H1 (cell line): ENCODE measurements around the gene RCHY1. TPM values are rescaled to one million over a fixed set of nuclear protein-coding genes. Genes with fewer than 3 reads are reported as not detected.

Experiments
- CTCF ChIA-PET: fragments of 300-600 bp; sonication (Branson Sonifier 250); formaldehyde crosslinking; loops from one replicate; lab custom pipeline; 2021; ENCODE audit not compliant: partially characterized antibody; lab: Charles Lee
- POLR2A ChIA-PET: fragments of 300-600 bp; sonication (Branson Sonifier 250); formaldehyde crosslinking; loops from one replicate; lab custom pipeline; 2021; ENCODE audit warnings: inconsistent platforms; ENCODE audit not compliant: partially characterized antibody; lab: Charles Lee
- DNase-seq, 2 experiments: peaks; one replicate each; pipeline versions ENCODE4 v3.0.0 to v3.0.0-alpha.2; 2010 to 2022; ENCODE audit warnings: low spot score in 2 of 2, low read depth in 1 of 2, mixed read lengths in 1 of 2
- FAIRE-seq: peaks from 2 replicates; lab custom pipeline; 2011; peaks lifted over from hg19 to GRCh38; lab: Jason Lieb, UNC
- H2AFZ ChIP-seq: 2 replicates; pipeline ENCODE4 v1.8.1; 2012; ENCODE audit warnings: low read length, inconsistent platforms
- H2AK5ac ChIP-seq: 2 replicates; pipeline ENCODE4 v1.6.1; 2013; ENCODE audit warnings: low read depth, low read length
- H2BK120ac ChIP-seq: replicated peaks from 2 replicates; pipeline ENCODE3; 2013; ENCODE audit warnings: low read depth, low read length, inconsistent platforms
- H2BK12ac ChIP-seq: 2 replicates; pipeline ENCODE4 v1.6.1; 2013; ENCODE audit warnings: low read depth, low read length
- H2BK15ac ChIP-seq: 2 replicates; pipeline ENCODE4 v1.6.1; 2013; ENCODE audit warnings: low read length
- H2BK20ac ChIP-seq: 2 replicates; pipeline ENCODE4 v1.6.1; 2013; ENCODE audit warnings: low read length
- H2BK5ac ChIP-seq: 2 replicates; pipeline ENCODE4 v1.6.1; 2013; ENCODE audit warnings: low read depth, low read length
- H3K14ac ChIP-seq: 2 replicates; pipeline ENCODE4 v1.6.1; 2013; ENCODE audit warnings: inconsistent platforms; ENCODE audit not compliant: insufficient read length
- H3K18ac ChIP-seq: 2 replicates; pipeline ENCODE4 v1.6.1; 2013; ENCODE audit warnings: low read length; ENCODE audit errors: extremely low read depth
- H3K23ac ChIP-seq: 2 replicates; pipeline ENCODE4 v1.6.1; 2013; ENCODE audit warnings: inconsistent platforms; ENCODE audit not compliant: insufficient read length
- H3K23me2 ChIP-seq: 2 replicates; pipeline ENCODE4 v1.6.1; 2013; ENCODE audit warnings: low read depth, low read length
- H3K27ac ChIP-seq: 2 replicates; pipeline ENCODE4 v1.6.1; 2011; ENCODE audit warnings: low read depth, low read length, inconsistent platforms
- H3K27me3 ChIP-seq, 4 experiments: replicated peaks in 1 of 4; 1 replicate in 1 of 4; 2 replicates in 3 of 4; pipeline versions ENCODE4 v1.6.1 to v1.8.1; 2011 to 2013; ENCODE audit warnings: low read length in 3 of 4, mild to moderate bottlenecking in 3 of 4, inconsistent platforms in 2 of 4, mixed read lengths in 2 of 4, moderate library complexity in 1 of 4; ENCODE audit not compliant: control insufficient read depth in 3 of 4, insufficient read depth in 3 of 4; ENCODE audit errors: extremely low read depth in 1 of 4
- H3K36me3 ChIP-seq, 4 experiments: 2 replicates each; pipeline versions ENCODE4 v1.6.1 to v1.8.1; 2011 to 2013; ENCODE audit warnings: mild to moderate bottlenecking in 4 of 4, low read length in 3 of 4, moderate library complexity in 2 of 4, control low read depth in 1 of 4, inconsistent platforms in 1 of 4; ENCODE audit not compliant: insufficient read depth in 4 of 4, control insufficient read depth in 2 of 4
- H3K4ac ChIP-seq: replicated peaks from 2 replicates; pipeline ENCODE3; 2013; ENCODE audit warnings: low read length, low read depth, mixed read lengths, inconsistent platforms; ENCODE audit not compliant: insufficient read length
- H3K4me1 ChIP-seq, 4 experiments: replicated peaks in 1 of 4; 1 replicate in 1 of 4; 2 replicates in 3 of 4; pipeline versions ENCODE4 v1.6.1 to v1.8.1; 2011 to 2013; ENCODE audit warnings: low read length in 3 of 4, inconsistent platforms in 2 of 4, mixed read lengths in 1 of 4; ENCODE audit not compliant: insufficient read depth in 4 of 4, control insufficient read depth in 3 of 4
- H3K4me2 ChIP-seq, 2 experiments: 2 replicates each; pipeline versions ENCODE4 v1.6.1 to v1.8.1; 2011 to 2013; ENCODE audit warnings: low read depth in 2 of 2, low read length in 2 of 2, control low read depth in 1 of 2, inconsistent platforms in 1 of 2, mild to moderate bottlenecking in 1 of 2; ENCODE audit not compliant: insufficient read depth in 1 of 2
- H3K4me3 ChIP-seq, 4 experiments: fragments of 200-600, 300-600 bp in 1 of 4; sonication (generic), shearing (Covaris generic), sonication (Bioruptor Twin) in 1 of 4; 2 replicates each; pipeline versions ENCODE4 v1.5.1 to v1.8.1; 2011 to 2016; ENCODE audit warnings: low read length in 4 of 4, low read depth in 3 of 4, control low read depth in 2 of 4, inconsistent platforms in 2 of 4, mild to moderate bottlenecking in 2 of 4, mixed read lengths in 1 of 4, moderate library complexity in 1 of 4; ENCODE audit not compliant: insufficient read depth in 2 of 4; ENCODE audit errors: extremely low read depth in 1 of 4
- H3K56ac ChIP-seq: replicated peaks from 2 replicates; pipeline ENCODE3; 2013; ENCODE audit warnings: low read depth, mild to moderate bottlenecking, mixed read lengths, low read length, inconsistent platforms; ENCODE audit not compliant: insufficient read length
- H3K79me1 ChIP-seq: 2 replicates; pipeline ENCODE4 v1.6.1; 2013; ENCODE audit warnings: low read depth, low read length, control low read depth
- H3K79me2 ChIP-seq, 2 experiments: 2 replicates each; pipeline versions ENCODE4 v1.6.1 to v1.8.1; 2012 to 2013; ENCODE audit warnings: low read length in 2 of 2, mild to moderate bottlenecking in 2 of 2, inconsistent platforms in 1 of 2; ENCODE audit not compliant: insufficient read depth in 2 of 2, control insufficient read depth in 1 of 2
- H3K9ac ChIP-seq, 4 experiments: replicated peaks in 1 of 4; 1 replicate in 1 of 4; 2 replicates in 3 of 4; pipeline versions ENCODE4 v1.6.1 to v1.8.1; 2011 to 2013; ENCODE audit warnings: low read depth in 3 of 4, low read length in 3 of 4, control low read depth in 2 of 4, mild to moderate bottlenecking in 2 of 4, moderate library complexity in 2 of 4, inconsistent platforms in 1 of 4; ENCODE audit errors: extremely low read depth in 1 of 4
- H3K9me3 ChIP-seq, 2 experiments: 2 replicates each; pipeline versions ENCODE4 v1.6.1 to v1.8.1; 2012 to 2013; ENCODE audit warnings: mild to moderate bottlenecking in 2 of 2, moderate library complexity in 2 of 2, control low read depth in 1 of 2, inconsistent platforms in 1 of 2, low read depth in 1 of 2, low read length in 1 of 2, mixed read lengths in 1 of 2; ENCODE audit not compliant: insufficient read depth in 2 of 2
- H4K20me1 ChIP-seq, 2 experiments: replicated peaks in 1 of 2; 2 replicates each; pipeline versions ENCODE3 to v1.8.1; 2011 to 2013; ENCODE audit warnings: inconsistent platforms in 2 of 2, low read length in 2 of 2, mild to moderate bottlenecking in 1 of 2; ENCODE audit not compliant: insufficient read depth in 2 of 2, control insufficient read depth in 1 of 2
- H4K5ac ChIP-seq: 2 replicates; pipeline ENCODE4 v1.6.1; 2013; ENCODE audit warnings: low read length, low read depth, mixed read lengths, inconsistent platforms; ENCODE audit not compliant: insufficient read length
- H4K8ac ChIP-seq: 2 replicates; pipeline ENCODE4 v1.8.0; 2013; ENCODE audit warnings: mild to moderate bottlenecking, moderate library complexity, low read length, inconsistent platforms; ENCODE audit not compliant: insufficient read depth; ENCODE audit errors: extremely low read depth
- H4K91ac ChIP-seq: replicated peaks from 2 replicates; pipeline ENCODE3; 2013; ENCODE audit warnings: low read length, mixed read lengths, inconsistent platforms; ENCODE audit not compliant: insufficient read length
- ASH2L ChIP-seq: fragments of 200-600, 300-600 bp; sonication (generic); IDR thresholded peaks from one replicate; pipeline ENCODE4 v1.7.1; 2017; ENCODE audit warnings: low read length
- CBX8 ChIP-seq: fragments of 300-800, 300-1000 bp; sonication (generic); IDR thresholded peaks from 2 replicates; pipeline ENCODE4 v1.7.1; 2016; ENCODE audit warnings: low read depth, low read length, borderline replicate concordance
- CHD1 ChIP-seq: IDR thresholded peaks from 2 replicates; pipeline ENCODE4 v1.6.1; 2012; ENCODE audit warnings: low read depth, low read length, improper control_type of control experiment
- EP300 ChIP-seq, 2 experiments: IDR thresholded peaks; 1 replicate in 1 of 2; 2 replicates in 1 of 2; pipeline ENCODE4 v1.6.1; 2011 to 2012; ENCODE audit warnings: low read depth in 2 of 2, low read length in 2 of 2, mild to moderate bottlenecking in 2 of 2, borderline replicate concordance in 1 of 2, inconsistent platforms in 1 of 2, moderate library complexity in 1 of 2
- FOSL1 ChIP-seq: IDR thresholded peaks from 2 replicates; pipeline ENCODE4 v1.6.1; 2011; ENCODE audit warnings: mild to moderate bottlenecking, low read depth, low read length, moderate library complexity; ENCODE audit not compliant: insufficient read depth
- HDAC2 ChIP-seq, 2 experiments: fragments of 300-600 bp in 1 of 2; sonication (generic) in 1 of 2; IDR thresholded peaks; 2 replicates each; pipeline ENCODE4 v1.6.1; 2011 to 2012; ENCODE audit warnings: low read depth in 2 of 2, low read length in 2 of 2, mild to moderate bottlenecking in 2 of 2, moderate library complexity in 2 of 2, borderline replicate concordance in 1 of 2, inconsistent platforms in 1 of 2
- HDAC6 ChIP-seq: IDR thresholded peaks from one replicate; pipeline ENCODE4 v1.7.1; 2012; ENCODE audit warnings: low read depth, mild to moderate bottlenecking, inconsistent platforms, low read length, moderate library complexity
- MAX ChIP-seq: IDR thresholded peaks from 2 replicates; pipeline ENCODE4 v1.6.1; 2012; ENCODE audit warnings: inconsistent platforms
- NANOG ChIP-seq: IDR thresholded peaks from 2 replicates; pipeline ENCODE4 v1.6.1; 2011; ENCODE audit warnings: low read length, low read depth, mild to moderate bottlenecking, inconsistent platforms; ENCODE audit not compliant: insufficient read depth, poor library complexity, severe bottlenecking
- POLR2A ChIP-seq, 2 experiments: IDR thresholded peaks; 1 replicate in 1 of 2; 2 replicates in 1 of 2; pipeline ENCODE4 v1.6.1; 2011; ENCODE audit warnings: low read depth in 2 of 2, low read length in 2 of 2, mild to moderate bottlenecking in 2 of 2; ENCODE audit errors: control extremely low read depth in 1 of 2
- RAD21 ChIP-seq, 2 experiments: IDR thresholded peaks in 1 of 2; conservative IDR thresholded peaks in 1 of 2; 2 replicates each; pipeline ENCODE4 v1.6.1; 2011; ENCODE audit warnings: low read depth in 2 of 2, low read length in 2 of 2, improper control_type of control experiment in 1 of 2, inconsistent platforms in 1 of 2, mild to moderate bottlenecking in 1 of 2, moderate library complexity in 1 of 2
- SAP30 ChIP-seq: fragments of 300-600 bp; sonication (generic); IDR thresholded peaks from 2 replicates; pipeline ENCODE4 v1.7.1; 2012; ENCODE audit warnings: low read length, moderate library complexity, mild to moderate bottlenecking, inconsistent platforms; ENCODE audit not compliant: insufficient read depth, insufficient replicate concordance
- SUZ12 ChIP-seq: fragments of 200-600 bp; sonication (generic); IDR thresholded peaks from 2 replicates; pipeline ENCODE4 v1.6.1; 2012; ENCODE audit warnings: mild to moderate bottlenecking, inconsistent platforms, low read length, moderate library complexity, mixed read lengths
- WGBS, 2 experiments: shearing (Covaris generic) in 1 of 2; methylation state at CpG; one replicate each; pipeline versions ENCODE4 v1.1.6 to v1.1.7; 2013 to 2015; ENCODE audit warnings: low lambda C conversion rate in 2 of 2, mixed read lengths in 2 of 2, inconsistent platforms in 1 of 2, low coverage in 1 of 2, missing lambda C conversion rate in 1 of 2; ENCODE audit not compliant: insufficient replicate concordance in 2 of 2, insufficient coverage in 1 of 2, insufficient read length in 1 of 2; ENCODE audit errors: extremely low coverage in 1 of 2, missing lambda C conversion rate in 1 of 2; 5-methylcytosine and 5-hydroxymethylcytosine counted together
- polyA plus RNA-seq, 7 experiments: library from polyadenylated mRNA; depleted of rRNA in 3 of 7; stranded (reverse) in 5 of 7; unstranded in 2 of 7; fragments of >200 nt in 5 of 7; fragments of 200-250 nt in 2 of 7; gene quantifications; 1 replicate in 5 of 7; 2 replicates in 1 of 7; 4 replicates in 1 of 7; pipeline versions ENCODE4 v1.2.1 to v1.2.3, GENCODE V29; 2011 to 2013; ENCODE audit warnings: missing spikeins in 2 of 7, mixed read lengths in 2 of 7
- total RNA-seq: library from RNA; stranded (reverse); fragmentation: NEBNext Ultra II Directional; extraction: Animal tissue kit (Norgen Biotek cat#: 25700); gene quantifications from 2 replicates; pipeline ENCODE4 v1.2.1, GENCODE V29; 2021

Gene RCHY1
- total and polyA plus RNA-seq, 2 of the 8 experiments (the other 6 are each of a cell fraction or from before 2014, with no cell fraction given): 30.3 to 44.0 TPM

GRCh38 chr4:75496406-75496805 lies 17.8 kb downstream of the RCHY1 start:
- Histone ChIP-seq H2BK20ac (no peak overlapping the region), H3K36me3 (peaks cover 0 to 28% (median 7%) of the 10 kb centered on the region in 4 experiments; a peak in 4 of 8 replicates), H3K4ac (no peak overlapping the region), H3K27ac (no peak overlapping the region), H4K8ac (no peak overlapping the region), H3K27me3 (no peaks in the 10 kb centered on the region), H4K91ac (no peak overlapping the region), H3K23ac (no peak overlapping the region), H3K4me2 (no peak overlapping the region), H3K79me1 (no peaks in the 10 kb centered on the region), H2AK5ac (no peak overlapping the region), H4K5ac (no peak overlapping the region), H3K4me1 (no peaks in the 10 kb centered on the region), H3K79me2 (peaks cover 0 to 23% of the 10 kb centered on the region in 2 experiments; a peak in 2 of 4 replicates), H4K20me1 (peaks cover 0 to 4% of the 10 kb centered on the region in 2 experiments), H3K9me3 (0 out of 4 replicates have a peak, but pooled peaks cover 0 to 7% of the 10 kb centered on the region in 2 experiments), H2BK120ac (no peak overlapping the region), H2BK15ac (no peak overlapping the region), H2BK12ac (no peak overlapping the region), H2BK5ac (no peak overlapping the region), H3K23me2 (no peaks in the 10 kb centered on the region), H3K4me3 (no peak overlapping the region), H2AFZ (no peak overlapping the region), H3K9ac (no peak overlapping the region), H3K56ac (no peak overlapping the region), H3K18ac (no peak overlapping the region), H3K14ac (no peak overlapping the region)
- DNase-seq: no peak
- CTCF ChIA-PET: no interaction called here
- POLR2A ChIA-PET: no interaction called here
- WGBS, 2 experiments: 89% methylated on average over 2 of the region's 2 CpGs; no CpG with 5 or more reads in 1 of the 2 experiments
- FAIRE-seq: no peak
- no peak for TF ChIP-seq POLR2A (IDR thresholded peaks at IDR 0.05; ENCODE audit: control extremely low read depth in 1 of 2, low read depth in 2 of 2, low read length in 2 of 2)
- TF ChIP-seq HDAC6: no peak
- no peak for TF ChIP-seq RAD21 (IDR thresholded peaks at IDR 0.05 in 1 of 2, conservative IDR thresholded peaks at IDR 0.05 in 1 of 2; ENCODE audit: low read depth in 2 of 2, low read length in 2 of 2)
- TF ChIP-seq FOSL1: no peak
- TF ChIP-seq HDAC2 (IDR thresholded peaks at IDR 0.05; ENCODE audit: borderline replicate concordance in 1 of 2, low read depth in 2 of 2, low read length in 2 of 2): no peak
- TF ChIP-seq MAX: no peak
- TF ChIP-seq SAP30: no peak
- TF ChIP-seq CBX8: no peak
- no peak for TF ChIP-seq EP300 (IDR thresholded peaks at IDR 0.05; ENCODE audit: borderline replicate concordance in 1 of 2, low read depth in 2 of 2, low read length in 2 of 2)
- no peak for TF ChIP-seq NANOG
- TF ChIP-seq ASH2L: no peak
- no peak for TF ChIP-seq SUZ12
- TF ChIP-seq CHD1: no peak
